ENCODE measurements around the gene PLAC1. TPM values are rescaled to one million over a fixed set of nuclear protein-coding genes. Genes with fewer than 3 reads are reported as not detected.

The PLAC1 gene
- total and polyA plus RNA-seq, 2 of the 13 experiments (the other 11 are each of a cell fraction or from before 2014, with no cell fraction given): 0.40 to 2.7 TPM

DNA sequence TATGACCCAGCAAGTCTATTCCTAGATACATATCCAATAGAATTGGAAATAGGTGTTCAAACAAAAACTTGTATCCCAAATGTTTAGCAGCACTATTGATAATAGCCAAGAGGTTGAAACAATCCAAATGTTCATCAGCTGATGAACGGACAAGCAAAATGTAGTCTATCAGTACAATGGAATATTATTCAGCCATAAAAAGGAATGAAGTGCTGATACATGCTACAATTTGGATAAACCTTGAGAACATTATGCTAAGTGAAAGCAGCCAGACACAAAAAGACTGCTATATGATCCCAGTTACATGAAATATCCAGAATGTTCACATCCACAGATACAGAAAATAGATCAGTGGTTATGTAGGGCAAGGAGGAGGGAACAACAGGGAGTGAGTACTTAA is 50.1 kb downstream of the PLAC1 start:
- no peak for ATAC-seq
- intact Hi-C loops (cut with micrococcal nuclease; ENCODE audit: unreplicated experiment): no loop called here
- H3K4me1 ChIP-seq (ENCODE audit: insufficient read depth, low read length): 0 out of 2 replicates have a peak, but pooled peaks cover 9% of the 10 kb centered on the region
- H3K79me2 ChIP-seq (ENCODE audit: insufficient read depth, low read length): no peaks in the 10 kb centered on the region
- H3K27ac ChIP-seq (ENCODE audit: extremely low read length, insufficient read depth, low read length): no peak overlapping the region
- ChIA-PET CTCF (ENCODE audit: low intra/inter-chr PET ratio, low total read pairs) (no interaction called here), POLR2A (no interaction called here)
- H3K4me3 ChIP-seq (replicated peaks in 1 of 3; ENCODE audit: insufficient read depth in 1 of 3, low read depth in 2 of 3, low read length in 3 of 3): no peak overlapping the region
- TF ChIP-seq ZNF549 (CRISPR knock-in tag; IDR thresholded peaks at IDR 0.05) (no peak), MIER2 (CRISPR knock-in tag; IDR thresholded peaks at IDR 0.05) (no peak), PLRG1 (conservative IDR thresholded peaks at IDR 0.05) (no peak), MAF1 (CRISPR knock-in tag; IDR thresholded peaks at IDR 0.05; ENCODE audit: borderline replicate concordance) (no peak), NBN (conservative IDR thresholded peaks at IDR 0.05) (no peak)
- TF ChIP-seq, protein P1, sequence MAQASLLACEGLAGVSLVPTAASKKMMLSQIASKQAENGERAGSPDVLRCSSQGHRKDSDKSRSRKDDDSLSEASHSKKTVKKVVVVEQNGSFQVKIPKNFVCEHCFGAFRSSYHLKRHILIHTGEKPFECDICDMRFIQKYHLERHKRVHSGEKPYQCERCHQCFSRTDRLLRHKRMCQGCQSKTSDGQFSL (CRISPR knock-in tag; IDR thresholded peaks at IDR 0.05): no peak
- TF ChIP-seq, protein P2, sequence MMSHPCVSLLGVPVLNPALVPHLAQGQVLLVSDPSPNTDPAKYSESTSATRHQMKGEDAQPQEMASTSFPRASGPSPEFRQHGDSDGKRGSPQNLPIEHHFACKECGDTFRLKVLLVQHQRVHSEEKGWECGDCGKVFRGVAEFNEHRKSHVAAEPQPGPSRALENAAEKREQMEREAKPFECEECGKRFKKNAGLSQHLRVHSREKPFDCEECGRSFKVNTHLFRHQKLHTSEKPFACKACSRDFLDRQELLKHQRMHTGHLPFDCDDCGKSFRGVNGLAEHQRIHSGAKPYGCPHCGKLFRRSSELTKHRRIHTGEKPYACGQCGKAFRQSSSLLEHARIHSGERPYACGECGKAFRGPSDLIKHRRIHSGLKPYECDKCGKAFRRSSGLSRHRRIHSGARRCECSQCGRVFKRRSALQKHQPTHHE (CRISPR knock-in tag; IDR thresholded peaks at IDR 0.05; ENCODE audit: borderline replicate concordance): no peak
- no peaks in the 10 kb centered on the region for H3K36me3 ChIP-seq (replicated peaks in 1 of 2; ENCODE audit: control insufficient read depth in 1 of 2, insufficient read depth in 2 of 2, low read length in 2 of 2)
- H3K9ac ChIP-seq (ENCODE audit: insufficient read depth, low read depth, low read length): no peak overlapping the region
- no peak overlapping the region for H3K4me2 ChIP-seq (ENCODE audit: low read depth, low read length)
- DNase-seq (ENCODE audit: low spot score): no peak
- 7% methylated on average over 1 of the region's 1 CpG for WGBS (ENCODE audit: low lambda C conversion rate)
- no TSS peak for BruUV-seq (replicated peaks)
- in situ Hi-C loops (cut with HindIII; ENCODE audit: extremely low pct_ligation_motif_present, low pct_unique_long_range_greater_than_20kb): no loop called here
- H3K9me3 ChIP-seq (ENCODE audit: low read length): no peaks in the 10 kb centered on the region
- no peak for FAIRE-seq
- no peaks in the 10 kb centered on the region for H3K27me3 ChIP-seq (ENCODE audit: control insufficient read depth in 1 of 2, insufficient read depth in 2 of 2, low read length in 2 of 2)
- H2AFZ ChIP-seq (ENCODE audit: low read length): no peak overlapping the region
- H4K20me1 ChIP-seq (ENCODE audit: insufficient read depth, low read length): no peaks in the 10 kb centered on the region

DNA sequence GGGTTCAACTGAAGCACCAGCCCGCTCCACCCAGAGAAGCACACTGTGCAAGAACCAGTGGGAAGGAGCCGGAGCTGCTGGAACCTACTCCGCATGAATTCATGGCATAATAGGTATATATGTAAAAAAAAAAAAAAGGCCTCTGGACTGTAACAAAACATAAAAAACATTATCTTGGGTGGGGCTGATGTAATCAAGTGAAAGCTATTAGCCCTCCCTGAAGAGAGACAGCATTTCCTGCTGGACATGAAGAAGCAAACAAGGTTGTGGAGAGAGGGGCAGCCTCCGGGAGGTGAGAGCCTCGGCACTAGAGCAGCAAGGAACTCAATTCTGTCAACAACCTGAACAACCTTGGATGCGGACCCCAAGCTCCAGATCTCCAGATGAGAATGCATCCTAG is 50.7 kb downstream of the PLAC1 start:
- no peak overlapping the region for H3K27ac ChIP-seq (ENCODE audit: extremely low read length, insufficient read depth, low read length)
- CTCF ChIA-PET (ENCODE audit: low intra/inter-chr PET ratio, low total read pairs): no interaction called here

More for the DNA sequence above, 50.7 kb downstream of the PLAC1 start:
- BruUV-seq (replicated peaks): no TSS peak
- no peaks in the 10 kb centered on the region for H3K79me2 ChIP-seq (ENCODE audit: insufficient read depth, low read length)
- in situ Hi-C loops (cut with HindIII; ENCODE audit: extremely low pct_ligation_motif_present, low pct_unique_long_range_greater_than_20kb) (no loop called here), intact Hi-C loops (cut with micrococcal nuclease; ENCODE audit: unreplicated experiment) (no loop called here)
- H3K27me3 ChIP-seq (ENCODE audit: control insufficient read depth in 1 of 2, insufficient read depth in 2 of 2, low read length in 2 of 2): no peaks in the 10 kb centered on the region
- no peak overlapping the region for H3K4me2 ChIP-seq (ENCODE audit: low read depth, low read length)
- ATAC-seq (no peak), DNase-seq (ENCODE audit: low spot score) (no peak), FAIRE-seq (no peak)
- 89% methylated on average over 3 of the region's 6 CpGs for WGBS (ENCODE audit: low lambda C conversion rate)
- H2AFZ ChIP-seq (ENCODE audit: low read length): no peak overlapping the region
- H3K36me3 ChIP-seq (replicated peaks in 1 of 2; ENCODE audit: control insufficient read depth in 1 of 2, insufficient read depth in 2 of 2, low read length in 2 of 2): no peaks in the 10 kb centered on the region
- H3K4me3 ChIP-seq (replicated peaks in 1 of 3; ENCODE audit: insufficient read depth in 1 of 3, low read depth in 2 of 3, low read length in 3 of 3): no peak overlapping the region
- no peak overlapping the region for H3K9ac ChIP-seq (ENCODE audit: insufficient read depth, low read depth, low read length)
- H4K20me1 ChIP-seq (ENCODE audit: insufficient read depth, low read length): no peaks in the 10 kb centered on the region
- no peaks in the 10 kb centered on the region for H3K9me3 ChIP-seq (ENCODE audit: low read length)
- POLR2A ChIA-PET: no interaction called here
- H3K4me1 ChIP-seq (ENCODE audit: insufficient read depth, low read length): 0 out of 2 replicates have a peak, but pooled peaks cover 9% of the 10 kb centered on the region
- TF ChIP-seq ZEB1 (IDR thresholded peaks at IDR 0.05; ENCODE audit: insufficient replicate concordance, low read depth): no peak
- no peak for TF ChIP-seq SAFB2 (CRISPR knock-in tag; IDR thresholded peaks at IDR 0.05; ENCODE audit: borderline replicate concordance, low read depth)
- TF ChIP-seq KAT7 (CRISPR knock-in tag; IDR thresholded peaks at IDR 0.05; ENCODE audit: borderline replicate concordance): no peak
- no peak for TF ChIP-seq ZNF841 (CRISPR knock-in tag; IDR thresholded peaks at IDR 0.05; ENCODE audit: borderline replicate concordance)
- TF ChIP-seq, protein P3, sequence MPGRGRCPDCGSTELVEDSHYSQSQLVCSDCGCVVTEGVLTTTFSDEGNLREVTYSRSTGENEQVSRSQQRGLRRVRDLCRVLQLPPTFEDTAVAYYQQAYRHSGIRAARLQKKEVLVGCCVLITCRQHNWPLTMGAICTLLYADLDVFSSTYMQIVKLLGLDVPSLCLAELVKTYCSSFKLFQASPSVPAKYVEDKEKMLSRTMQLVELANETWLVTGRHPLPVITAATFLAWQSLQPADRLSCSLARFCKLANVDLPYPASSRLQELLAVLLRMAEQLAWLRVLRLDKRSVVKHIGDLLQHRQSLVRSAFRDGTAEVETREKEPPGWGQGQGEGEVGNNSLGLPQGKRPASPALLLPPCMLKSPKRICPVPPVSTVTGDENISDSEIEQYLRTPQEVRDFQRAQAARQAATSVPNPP (CRISPR knock-in tag; IDR thresholded peaks at IDR 0.05): no peak
- no peak for TF ChIP-seq ZNF660 (CRISPR knock-in tag; IDR thresholded peaks at IDR 0.05; ENCODE audit: borderline replicate concordance, low read depth)
- no peak for TF ChIP-seq ZNF567 (CRISPR knock-in tag; IDR thresholded peaks at IDR 0.05; ENCODE audit: borderline replicate concordance)

All from HepG2 (cell line).